Gastrocnemius medialis (tissue), 4 donors: Measurements from ENCODE around the gene MEG3.

Experiments used
- POLR2A ChIP-seq, 2 donors: fragments of 450-650 bp; IDR thresholded peaks; one replicate each; pipeline ENCODE4 v1.6.1; 2017; ENCODE audit warnings: antibody characterized with exemption in 2 of 2, mild to moderate bottlenecking in 2 of 2, moderate library complexity in 2 of 2
- TF ChIP-seq, protein P1 (sequence below), 5 experiments: fragments of 450-650 bp in 3 of 5; fragments of 200-600 bp in 2 of 5; sonication (generic) in 2 of 5; IDR thresholded peaks in 4 of 5; conservative IDR thresholded peaks in 1 of 5; 1 replicate in 4 of 5; 2 replicates in 1 of 5; pipeline ENCODE4 v1.5.1; 2016 to 2019; ENCODE audit warnings: antibody characterized with exemption in 5 of 5, mild to moderate bottlenecking in 3 of 5, moderate library complexity in 3 of 5

DNA sequence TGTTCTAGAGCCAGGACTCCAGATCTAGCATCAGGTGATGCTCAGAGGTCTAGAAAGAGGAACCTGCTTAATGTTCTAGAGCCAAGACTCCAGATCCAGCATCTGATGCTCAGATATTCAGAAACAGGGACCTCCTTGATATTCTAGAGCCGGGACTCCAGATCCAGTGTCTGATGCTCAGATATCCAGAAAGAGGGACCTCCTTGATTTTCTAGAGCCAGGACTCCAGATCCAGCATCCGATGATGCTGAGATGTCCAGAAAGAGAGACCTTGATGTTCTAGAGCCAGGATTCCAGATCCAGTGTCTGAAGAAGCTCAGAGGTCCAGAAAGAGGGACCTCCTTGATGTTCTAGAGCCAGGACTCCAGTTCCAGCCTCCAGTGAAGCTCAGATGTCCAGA, 36.9 kb downstream of the MEG3 start:
- TF ChIP-seq, protein P1, sequence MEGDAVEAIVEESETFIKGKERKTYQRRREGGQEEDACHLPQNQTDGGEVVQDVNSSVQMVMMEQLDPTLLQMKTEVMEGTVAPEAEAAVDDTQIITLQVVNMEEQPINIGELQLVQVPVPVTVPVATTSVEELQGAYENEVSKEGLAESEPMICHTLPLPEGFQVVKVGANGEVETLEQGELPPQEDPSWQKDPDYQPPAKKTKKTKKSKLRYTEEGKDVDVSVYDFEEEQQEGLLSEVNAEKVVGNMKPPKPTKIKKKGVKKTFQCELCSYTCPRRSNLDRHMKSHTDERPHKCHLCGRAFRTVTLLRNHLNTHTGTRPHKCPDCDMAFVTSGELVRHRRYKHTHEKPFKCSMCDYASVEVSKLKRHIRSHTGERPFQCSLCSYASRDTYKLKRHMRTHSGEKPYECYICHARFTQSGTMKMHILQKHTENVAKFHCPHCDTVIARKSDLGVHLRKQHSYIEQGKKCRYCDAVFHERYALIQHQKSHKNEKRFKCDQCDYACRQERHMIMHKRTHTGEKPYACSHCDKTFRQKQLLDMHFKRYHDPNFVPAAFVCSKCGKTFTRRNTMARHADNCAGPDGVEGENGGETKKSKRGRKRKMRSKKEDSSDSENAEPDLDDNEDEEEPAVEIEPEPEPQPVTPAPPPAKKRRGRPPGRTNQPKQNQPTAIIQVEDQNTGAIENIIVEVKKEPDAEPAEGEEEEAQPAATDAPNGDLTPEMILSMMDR (IDR thresholded peaks at IDR 0.05 in 4 of 5, conservative IDR thresholded peaks at IDR 0.05 in 1 of 5): no peak
- TF ChIP-seq POLR2A (IDR thresholded peaks at IDR 0.05): no peak
